ENCODE measurements around the gene RNF7. TPM values are rescaled to one million over a fixed set of nuclear protein-coding genes. Genes with fewer than 3 reads are reported as not detected.
"Not testable (repeated sequence)": the region's sequence is repeated elsewhere in the genome, so short reads cannot be mapped to it uniquely, and the experiment has no call there.

RNF7 gene
- total RNA-seq, 2 experiments from 2014 or later = 53.4 to 67.0 TPM

DNA sequence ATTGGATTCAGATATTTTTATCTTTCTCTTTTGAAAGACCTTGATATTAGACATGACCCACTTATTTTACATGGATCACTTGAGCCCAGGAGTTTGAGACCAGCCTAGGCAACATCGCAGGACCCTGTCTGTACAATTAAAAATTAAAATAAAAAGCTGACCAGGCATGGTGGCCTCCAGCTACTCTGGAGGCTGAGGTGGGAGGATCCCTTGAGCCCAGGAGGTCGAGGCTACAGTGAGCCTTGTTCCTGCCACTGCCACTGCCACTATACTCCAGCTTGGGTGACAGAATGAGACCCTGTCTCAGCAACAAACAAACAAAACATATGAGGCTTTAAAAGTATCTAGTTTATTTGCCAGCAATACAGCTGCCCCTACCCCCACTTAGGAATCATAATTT lies 1.6 kb downstream of the RNF7 start:
- H3K27me3 Mint-ChIP-seq = no peaks in the 10 kb centered on the region
- CTCF ChIA-PET = interaction anchor here (0.7 to 3.1 kb wide), 16 partner anchors 10 to 540 kb away, joined by 3 to 38 read pairs (median 3); no protein-coding TSS in a partner anchor
- H3K27ac Mint-ChIP-seq = no peak overlapping the region
- no peak for DNase-seq
- no peaks in the 10 kb centered on the region for H3K9me3 Mint-ChIP-seq (ENCODE audit: low read depth)
- peaks cover 23% of the 10 kb centered on the region for H3K36me3 Mint-ChIP-seq
- ATAC-seq = no peak
- peak overlapping the region; percentile 86 for H3K4me3 Mint-ChIP-seq
- H3K4me1 Mint-ChIP-seq = peaks cover 46% of the 10 kb centered on the region

DNA sequence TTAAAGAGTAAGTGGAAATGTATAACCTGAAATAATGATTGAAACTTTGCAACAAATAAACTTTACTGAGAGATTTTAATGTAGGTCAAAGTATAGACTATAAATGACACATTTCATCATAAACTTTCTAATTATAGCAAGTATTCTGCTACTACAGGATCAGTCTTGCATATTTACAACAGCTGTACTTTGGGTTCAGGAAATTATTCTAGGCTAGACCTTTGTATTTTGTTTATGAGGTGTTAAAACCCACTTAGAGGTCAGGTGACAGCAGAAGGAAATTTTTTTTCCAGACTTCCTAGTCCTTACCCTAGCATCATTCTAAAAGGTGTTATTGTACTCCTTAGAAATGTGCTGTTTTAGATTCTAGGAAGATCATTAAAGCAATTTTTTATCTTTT lies 2.3 kb downstream of the RNF7 start:
- Mint-ChIP-seq H3K4me1 (peaks cover 46% of the 10 kb centered on the region), H3K27ac (no peak overlapping the region), H3K4me3 (no peak overlapping the region), H3K27me3 (no peaks in the 10 kb centered on the region), H3K9me3 (ENCODE audit: low read depth) (no peaks in the 10 kb centered on the region), H3K36me3 (peaks cover 26% of the 10 kb centered on the region)
- CTCF ChIA-PET = interaction anchor here (0.7 to 3.1 kb wide), 11 partner anchors 9 to 404 kb away, joined by 3 to 38 read pairs (median 3); no protein-coding TSS in a partner anchor
- ATAC-seq (no peak), DNase-seq (no peak)

DNA sequence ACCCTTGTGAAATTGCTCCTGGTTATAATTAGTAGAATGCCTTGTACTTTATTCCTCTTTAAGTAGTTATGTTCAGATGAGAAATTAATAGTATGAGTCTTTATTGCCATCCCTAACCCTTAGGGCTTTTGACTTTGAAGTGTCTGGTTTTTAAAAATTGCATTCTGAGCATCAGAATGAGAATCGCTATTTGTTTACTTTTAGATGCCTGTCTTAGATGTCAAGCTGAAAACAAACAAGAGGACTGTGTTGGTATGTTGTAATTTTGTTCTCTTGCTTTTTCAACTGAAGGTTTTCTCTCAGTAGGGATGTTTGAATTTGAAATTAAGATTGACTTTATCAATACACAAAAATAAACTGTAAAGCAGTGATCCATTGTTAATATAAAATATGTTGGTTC lies 5.2 kb downstream of the RNF7 start:
- H3K9me3 Mint-ChIP-seq (ENCODE audit: low read depth) = no peaks in the 10 kb centered on the region
- CTCF ChIA-PET = no interaction called here
- H3K4me1 Mint-ChIP-seq = peaks cover 41% of the 10 kb centered on the region
- no peaks in the 10 kb centered on the region for H3K27me3 Mint-ChIP-seq
- ATAC-seq (no peak), DNase-seq (no peak)
- H3K4me3 Mint-ChIP-seq = no peak overlapping the region
- H3K36me3 Mint-ChIP-seq = peaks cover 41% of the 10 kb centered on the region
- H3K27ac Mint-ChIP-seq = no peak overlapping the region

DNA sequence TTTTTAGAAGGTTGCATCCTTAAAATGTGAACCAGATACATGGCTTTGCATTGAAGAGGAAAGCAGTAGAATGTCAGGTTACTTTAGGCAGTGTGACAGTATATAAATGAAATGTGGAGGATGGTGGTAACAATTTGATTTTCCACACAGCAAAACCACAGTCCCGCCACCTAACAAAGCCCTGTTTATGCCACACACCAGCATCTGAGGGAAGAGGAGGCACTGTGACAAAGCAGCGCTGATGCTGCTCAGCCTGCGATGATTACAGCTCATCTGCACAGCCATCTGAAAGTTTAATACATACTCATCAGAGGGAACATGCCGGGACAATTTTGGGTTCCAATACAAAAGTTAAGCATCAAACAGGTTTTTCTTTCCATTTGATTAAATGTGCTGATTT lies 8.9 kb downstream of the RNF7 start:
- Mint-ChIP-seq H3K27me3 (no peaks in the 10 kb centered on the region), H3K27ac (no peak overlapping the region), H3K9me3 (ENCODE audit: low read depth) (no peaks in the 10 kb centered on the region), H3K4me3 (no peak overlapping the region), H3K36me3 (peaks cover 44% of the 10 kb centered on the region), H3K4me1 (peaks cover 19% of the 10 kb centered on the region)
- ATAC-seq (no peak), DNase-seq (no peak)
- CTCF ChIA-PET = interaction anchor here (0.7 to 1.0 kb wide), 2 partner anchors 50 to 150 kb away, joined by 3 read pairs; no protein-coding TSS in a partner anchor

DNA sequence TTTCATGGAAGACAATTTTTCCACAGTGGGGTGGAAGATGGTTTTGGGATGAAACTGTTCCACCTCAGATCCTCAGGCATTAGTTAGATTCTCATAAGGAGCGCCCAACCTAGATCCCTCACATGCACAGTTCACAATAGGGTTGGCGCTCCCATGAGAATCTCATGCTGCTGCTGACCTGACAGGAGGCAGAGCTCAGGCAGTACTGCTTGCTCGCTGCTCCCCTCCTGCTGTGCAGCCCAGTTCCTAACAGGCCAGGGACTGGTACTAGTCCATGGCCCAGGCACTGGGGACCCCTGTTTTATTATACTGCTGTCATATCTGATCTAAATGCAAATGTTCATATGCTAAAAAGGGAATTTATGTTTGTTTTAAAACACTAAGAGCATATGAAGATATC lies 15.3 kb downstream of the RNF7 start:
- no peaks in the 10 kb centered on the region for H3K9me3 Mint-ChIP-seq (ENCODE audit: low read depth)
- DNase-seq (no peak), ATAC-seq (no peak)
- no peak overlapping the region for H3K27ac Mint-ChIP-seq
- H3K4me1 Mint-ChIP-seq = no peaks in the 10 kb centered on the region
- CTCF ChIA-PET = interaction anchor here (1.2 kb wide), 1 partner anchor 15 kb away, joined by 4 read pairs; the partner anchor contains the start of gene RNF7
- peaks cover 12% of the 10 kb centered on the region for H3K36me3 Mint-ChIP-seq
- H3K4me3 Mint-ChIP-seq = no peak overlapping the region
- H3K27me3 Mint-ChIP-seq = no peaks in the 10 kb centered on the region

DNA sequence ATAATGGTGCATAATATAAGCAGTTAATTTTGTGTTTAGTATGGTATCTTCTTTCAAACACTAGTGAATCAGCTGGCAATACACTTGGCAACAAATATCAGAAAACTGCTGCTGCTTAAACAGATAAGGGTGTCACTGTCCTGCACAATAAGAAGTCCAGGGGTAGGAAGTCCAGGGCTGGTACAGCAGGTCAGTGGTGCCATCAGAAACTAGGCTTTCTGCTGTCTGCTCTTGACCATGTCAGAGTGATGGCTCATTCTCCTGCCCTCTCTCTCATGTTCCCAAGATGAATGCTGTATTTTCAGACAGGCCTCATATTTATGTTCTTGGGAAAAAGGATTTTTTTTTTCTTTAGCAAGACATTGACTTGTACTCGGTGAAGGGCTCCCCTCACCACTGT lies 15.9 kb downstream of the RNF7 start:
- Mint-ChIP-seq H3K4me1 (no peaks in the 10 kb centered on the region), H3K27me3 (no peaks in the 10 kb centered on the region), H3K4me3 (no peak overlapping the region), H3K27ac (no peak overlapping the region), H3K36me3 (peaks cover 7% of the 10 kb centered on the region), H3K9me3 (ENCODE audit: low read depth) (no peaks in the 10 kb centered on the region)
- no peak for ATAC-seq
- CTCF ChIA-PET = no interaction called here
- DNase-seq = no peak

DNA sequence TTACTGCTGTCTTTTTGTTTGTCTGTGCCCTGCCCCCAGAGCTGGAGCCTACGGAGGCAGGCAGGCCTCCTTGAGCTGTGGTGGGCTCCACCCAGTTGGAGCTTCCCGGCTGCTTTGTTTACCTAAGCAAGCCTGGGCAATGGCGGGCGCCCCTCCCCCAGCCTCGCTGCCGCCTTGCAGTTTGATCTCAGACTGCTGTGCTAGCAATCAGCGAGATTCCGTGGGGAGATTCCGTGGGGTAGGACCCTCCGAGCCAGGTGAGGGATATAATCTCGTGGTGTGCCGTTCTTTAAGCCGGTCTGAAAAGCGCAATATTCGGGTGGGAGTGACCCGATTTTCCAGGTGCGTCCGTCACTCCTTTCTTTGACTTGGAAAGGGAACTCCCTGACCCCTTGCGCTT lies 24.5 kb downstream of the RNF7 start:
- ATAC-seq; H3K4me3 Mint-ChIP-seq; H3K27ac Mint-ChIP-seq; H3K27me3 Mint-ChIP-seq; H3K36me3 Mint-ChIP-seq; DNase-seq; H3K9me3 Mint-ChIP-seq (ENCODE audit: low read depth); CTCF ChIA-PET: not testable (repeated sequence)
- H3K4me1 Mint-ChIP-seq = peaks cover 10% of the 10 kb centered on the region

DNA sequence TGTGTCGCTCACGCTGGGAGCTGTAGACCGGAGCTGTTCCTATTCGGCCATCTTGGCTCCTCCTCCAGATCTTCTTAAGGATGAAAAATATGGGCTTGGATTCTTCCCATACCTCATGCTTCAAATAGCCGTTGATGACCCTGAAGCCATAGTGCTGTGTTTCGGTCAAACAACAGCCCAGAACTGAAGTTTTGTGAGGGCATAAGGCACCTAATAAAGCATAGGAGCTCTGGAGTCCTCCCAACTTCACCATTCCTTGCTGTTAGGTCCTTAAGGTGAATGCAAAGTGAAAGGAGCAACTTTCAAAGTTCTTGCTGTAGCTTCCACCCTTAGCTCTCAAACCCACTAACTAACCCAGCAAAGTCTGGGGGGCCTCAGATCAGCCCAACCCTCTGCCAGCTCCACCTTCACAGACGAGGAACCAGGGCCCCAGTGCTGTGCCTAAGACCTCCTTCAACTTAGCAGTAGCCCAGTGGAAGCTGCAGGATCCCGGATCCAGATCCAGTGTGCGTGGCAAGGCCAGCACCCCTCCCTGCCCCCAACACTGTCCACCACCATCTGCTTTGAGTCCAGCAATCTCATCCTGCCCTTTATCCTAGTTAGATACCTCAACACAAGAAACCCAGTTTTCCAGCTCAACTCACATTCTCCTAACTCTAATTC lies 25.1 kb downstream of the RNF7 start, which contains the start of gene GRK7:
Gene GRK7, plus strand, starts transcription at position 321 of the 663 bp plus-strand sequence. CDS start 14,877 bp downstream, outside the sequence.
- ATAC-seq (no peak), DNase-seq (no peak)
- H3K4me1 Mint-ChIP-seq = peaks cover 15% of the 10 kb centered on the region
- H3K27ac Mint-ChIP-seq = no peak within 1 kb of the TSS
- H3K36me3 Mint-ChIP-seq = no peaks in the 10 kb centered on the region
- CTCF ChIA-PET = no interaction called here
- no peak within 1 kb of the TSS for H3K4me3 Mint-ChIP-seq
- no peaks in the 10 kb centered on the region for H3K9me3 Mint-ChIP-seq (ENCODE audit: low read depth)
- no peaks in the 10 kb centered on the region for H3K27me3 Mint-ChIP-seq

DNA sequence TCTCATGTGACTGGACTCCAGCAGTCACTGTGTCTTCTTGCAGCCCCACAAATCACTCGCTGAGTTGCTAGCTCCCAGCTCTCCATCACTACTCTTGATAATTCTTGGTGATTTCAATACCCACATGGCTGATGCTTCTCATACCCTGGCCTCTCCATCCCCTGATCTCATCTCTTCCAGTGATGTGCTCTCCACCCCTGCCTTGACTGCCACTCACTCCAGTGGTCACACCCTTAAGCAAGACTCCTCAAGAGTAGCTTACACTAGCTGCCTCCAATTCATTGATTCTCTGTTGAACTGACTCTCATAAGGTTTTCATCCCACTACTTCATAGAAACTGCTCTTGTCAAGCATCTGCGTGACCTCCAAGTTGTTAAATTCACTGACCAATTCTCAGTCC lies 25.9 kb downstream of the RNF7 start:
- Mint-ChIP-seq H3K4me3 (no peak overlapping the region), H3K27me3 (no peaks in the 10 kb centered on the region), H3K27ac (no peak overlapping the region), H3K9me3 (ENCODE audit: low read depth) (no peaks in the 10 kb centered on the region), H3K4me1 (peaks cover 15% of the 10 kb centered on the region), H3K36me3 (no peaks in the 10 kb centered on the region)
- no peak for DNase-seq
- no peak for ATAC-seq
- CTCF ChIA-PET = no interaction called here

DNA sequence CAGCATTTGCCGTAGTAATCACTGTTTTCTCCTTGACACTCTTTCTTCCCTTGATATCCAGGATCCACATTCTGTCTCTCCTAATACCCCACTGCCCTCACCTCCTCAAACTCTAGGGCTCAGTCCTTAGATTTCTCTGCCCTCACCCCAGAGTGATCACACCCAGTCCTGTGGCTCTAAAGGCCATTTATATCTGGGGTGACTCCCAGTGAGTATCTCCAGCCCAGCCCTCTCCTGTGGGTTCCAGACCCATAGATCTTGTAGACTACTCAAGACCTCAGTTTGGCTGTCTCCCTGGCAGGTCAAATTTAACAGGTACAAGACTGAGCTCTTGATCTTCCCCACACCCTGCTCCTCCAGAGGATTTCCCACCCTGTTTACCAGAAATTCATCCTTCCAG lies 26.4 kb downstream of the RNF7 start:
- Mint-ChIP-seq H3K9me3 (ENCODE audit: low read depth) (no peaks in the 10 kb centered on the region), H3K27ac (no peak overlapping the region), H3K4me1 (peaks cover 15% of the 10 kb centered on the region), H3K27me3 (no peaks in the 10 kb centered on the region), H3K36me3 (no peaks in the 10 kb centered on the region), H3K4me3 (no peak overlapping the region)
- DNase-seq (no peak), ATAC-seq (no peak)
- CTCF ChIA-PET = no interaction called here

DNA sequence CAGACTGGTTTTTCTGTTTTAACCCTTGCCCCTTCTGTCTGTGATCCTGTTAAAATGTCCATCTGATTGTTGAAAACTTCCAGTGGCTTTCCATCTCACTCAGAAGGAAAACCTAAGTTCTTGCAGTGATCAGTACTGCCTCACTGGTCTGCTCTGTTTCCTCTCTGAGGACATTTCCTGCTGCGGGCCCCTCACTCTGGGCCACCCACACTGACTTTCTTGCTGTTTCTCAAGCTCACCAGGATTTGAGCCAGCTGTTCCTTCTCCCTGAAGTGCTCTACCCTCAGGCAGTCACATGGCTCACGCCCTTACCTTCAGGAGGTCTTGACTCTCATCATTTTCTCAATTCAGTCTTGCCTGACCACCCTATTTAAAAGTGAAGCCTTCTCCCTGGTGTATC lies 26.9 kb downstream of the RNF7 start:
- Mint-ChIP-seq H3K27me3 (no peaks in the 10 kb centered on the region), H3K27ac (no peak overlapping the region), H3K4me3 (no peak overlapping the region), H3K9me3 (ENCODE audit: low read depth) (no peaks in the 10 kb centered on the region), H3K36me3 (no peaks in the 10 kb centered on the region), H3K4me1 (peaks cover 15% of the 10 kb centered on the region)
- CTCF ChIA-PET = interaction anchor here (0.6 kb wide), 1 partner anchor 25 kb away, joined by 3 read pairs; no protein-coding TSS in a partner anchor
- no peak for ATAC-seq
- no peak for DNase-seq

DNA sequence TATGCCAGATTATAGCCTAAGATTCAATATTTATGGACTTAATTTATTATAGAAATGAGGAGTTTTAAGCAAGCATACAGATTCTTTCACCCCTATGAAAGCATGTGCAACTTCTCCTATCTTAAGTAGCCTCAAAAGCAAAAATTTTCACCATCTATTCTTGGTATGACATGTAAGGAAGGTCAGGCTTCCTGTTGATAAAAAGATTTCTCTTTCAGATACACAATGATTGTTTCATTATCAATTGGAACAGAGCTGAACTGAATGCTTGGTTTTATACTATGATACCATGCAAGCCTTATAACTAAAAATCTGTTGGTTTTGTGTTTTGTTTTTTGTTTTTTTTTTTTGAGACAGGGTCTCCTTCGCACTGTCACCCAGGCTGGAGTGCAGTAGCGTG lies 29.0 kb downstream of the RNF7 start:
- CTCF ChIA-PET = interaction anchor here (1.6 kb wide), 1 partner anchor 31 kb away, joined by 3 read pairs; no protein-coding TSS in a partner anchor
- Mint-ChIP-seq H3K27me3 (no peaks in the 10 kb centered on the region), H3K4me3 (no peak overlapping the region), H3K36me3 (no peaks in the 10 kb centered on the region), H3K9me3 (ENCODE audit: low read depth) (no peaks in the 10 kb centered on the region), H3K27ac (no peak overlapping the region), H3K4me1 (peaks cover 15% of the 10 kb centered on the region)
- DNase-seq = no peak
- ATAC-seq = peak; percentile 83

DNA sequence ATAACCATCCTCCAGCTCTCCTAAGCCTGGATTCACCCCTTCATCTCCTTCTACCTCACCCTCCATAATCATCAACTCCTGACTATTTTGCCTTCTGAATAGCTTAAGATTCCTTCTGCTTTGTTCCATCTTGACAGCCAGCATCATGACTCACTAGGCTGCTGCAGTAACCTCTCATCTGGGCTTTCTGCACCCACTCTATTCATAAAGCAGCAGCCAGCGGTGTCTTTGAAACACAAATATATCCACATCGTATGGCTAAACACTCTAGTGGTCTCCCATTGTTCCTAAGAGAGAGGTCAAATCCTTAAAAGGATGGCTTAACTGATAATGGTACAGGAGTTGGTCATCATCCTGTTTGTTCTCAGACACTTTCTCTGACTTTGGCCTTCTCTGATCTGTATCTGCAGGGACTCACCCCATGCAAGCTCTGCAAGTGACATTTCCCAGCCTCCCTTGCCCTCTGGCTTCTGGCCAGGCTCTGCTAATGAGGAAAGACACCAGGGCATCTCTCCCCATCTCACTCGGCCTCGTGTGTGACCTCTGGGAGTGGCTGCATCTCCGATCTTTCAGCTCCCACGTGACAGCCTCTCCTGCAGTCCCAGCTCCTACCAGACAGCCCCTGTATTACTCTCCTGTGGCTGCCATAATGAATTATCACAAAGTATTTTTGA lies 31.3 kb downstream of the RNF7 start:
- CTCF ChIA-PET = no interaction called here
- DNase-seq = no peak
- Mint-ChIP-seq H3K9me3 (ENCODE audit: low read depth) (no peaks in the 10 kb centered on the region), H3K36me3 (no peaks in the 10 kb centered on the region), H3K4me3 (no peak overlapping the region), H3K27me3 (no peaks in the 10 kb centered on the region), H3K4me1 (peaks cover 15% of the 10 kb centered on the region), H3K27ac (no peak overlapping the region)
- ATAC-seq = no peak

DNA sequence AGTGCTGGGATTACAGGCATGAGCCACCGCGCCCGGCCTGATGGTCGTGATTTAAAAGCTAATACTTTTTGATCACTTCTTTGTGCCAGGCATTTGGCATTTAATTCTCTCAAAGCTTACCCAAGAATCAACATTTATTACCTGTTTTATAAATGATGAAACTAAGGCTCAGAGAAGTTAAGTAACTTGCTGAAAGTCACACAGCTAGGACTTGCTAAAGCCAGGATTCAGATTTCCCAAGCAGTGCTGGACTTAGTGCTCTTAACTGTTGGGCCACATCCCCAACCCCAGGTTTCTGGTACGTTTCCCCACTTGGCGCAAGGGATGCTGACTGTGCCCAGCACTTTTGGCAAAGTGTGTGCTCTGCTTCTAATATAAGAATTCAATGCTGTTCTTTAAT lies 35.6 kb downstream of the RNF7 start:
- no peaks in the 10 kb centered on the region for H3K27me3 Mint-ChIP-seq
- ATAC-seq (no peak), DNase-seq (no peak)
- no peak overlapping the region for H3K4me3 Mint-ChIP-seq
- no peaks in the 10 kb centered on the region for H3K9me3 Mint-ChIP-seq (ENCODE audit: low read depth)
- CTCF ChIA-PET = no interaction called here
- H3K36me3 Mint-ChIP-seq = no peaks in the 10 kb centered on the region
- H3K4me1 Mint-ChIP-seq = no peaks in the 10 kb centered on the region
- no peak overlapping the region for H3K27ac Mint-ChIP-seq
